PFSK-1 (cell line): Measurements from ENCODE around the gene ALDH1A3.

Source experiments
- FOXP2 ChIP-seq: optimal IDR thresholded peaks from 2 replicates; pipeline ENCODE3; 2011; ENCODE audit warnings: borderline replicate concordance, control low read depth, inconsistent platforms; ENCODE audit not compliant: insufficient read depth; ENCODE audit errors: extremely low read length, extremely low read depth
- POLR2AphosphoS5 ChIP-seq: IDR thresholded peaks from 2 replicates; pipeline ENCODE4 v1.6.1; 2012; ENCODE audit warnings: low read depth, mild to moderate bottlenecking, control low read depth, low read length, moderate library complexity
- REST ChIP-seq, 2 experiments: IDR thresholded peaks; 2 replicates each; pipeline versions ENCODE4 v1.6.1 to v1.8.0; 2011 to 2012; ENCODE audit warnings: low read depth in 2 of 2, low read length in 2 of 2, control low read depth in 1 of 2, inconsistent platforms in 1 of 2, mild to moderate bottlenecking in 1 of 2, moderate library complexity in 1 of 2; ENCODE audit not compliant: insufficient read depth in 1 of 2
- SIN3A ChIP-seq: IDR thresholded peaks from 2 replicates; pipeline ENCODE4 v1.6.1; 2012; ENCODE audit warnings: mild to moderate bottlenecking, low read length, moderate library complexity, borderline replicate concordance; ENCODE audit not compliant: insufficient read depth
- TAF1 ChIP-seq: IDR thresholded peaks from 2 replicates; pipeline ENCODE4 v1.6.1; 2012; ENCODE audit warnings: low read length, control low read depth, borderline replicate concordance; ENCODE audit not compliant: insufficient read depth

GRCh38 chr15:100844778-100845177 lies 34.9 kb upstream of the ALDH1A3 start:
- TF ChIP-seq REST (IDR thresholded peaks at IDR 0.05; ENCODE audit: insufficient read depth in 1 of 2, low read depth in 2 of 2, low read length in 2 of 2) (no peak), SIN3A (no peak), POLR2AphosphoS5 (no peak), TAF1 (no peak), FOXP2 (no peak)
